K562 (cell line): ENCODE measurements around the gene BAIAP3. TPM values are rescaled to one million over a fixed set of nuclear protein-coding genes. Genes with fewer than 3 reads are reported as not detected.
A peak's percentile ranks its signal among the peaks of the same experiment; 100 is the strongest.

Source experiments
- CTCFL ChIP-seq: IDR thresholded peaks from 2 replicates; pipeline ENCODE4 v1.6.1; 2011; ENCODE audit warnings: borderline replicate concordance, low read depth, mild to moderate bottlenecking, moderate library complexity, low read length; ENCODE audit not compliant: insufficient read depth, poor library complexity, severe bottlenecking
- NELFE ChIP-seq: IDR thresholded peaks from 2 replicates; pipeline ENCODE4 v1.6.1; 2011; ENCODE audit warnings: mild to moderate bottlenecking; ENCODE audit not compliant: insufficient read depth, insufficient read length
- PTRF ChIP-seq: fragments of 450-650 bp; IDR thresholded peaks from 2 replicates; pipeline ENCODE4 v1.6.1; 2016; ENCODE audit warnings: mild to moderate bottlenecking, missing genetic modification characterization, missing compliant biosample characterization
- ZNF518B ChIP-seq: fragments of 250-450 bp; sonication (Bioruptor Pico); IDR thresholded peaks from 2 replicates; pipeline ENCODE4 v1.5.0; 2021; ENCODE audit warnings: mild to moderate bottlenecking, moderate library complexity
- polyA plus RNA-seq, 8 experiments: library from polyadenylated mRNA; depleted of rRNA in 4 of 8; stranded (reverse) in 5 of 8; unstranded in 3 of 8; fragments of >200 nt; fragmentation: Nextera tagmentation in 2 of 8; fragmentation: Illumina TruSeq in 1 of 8; extraction: Ambion mirVana in 2 of 8; extraction: Trizol in 1 of 8; gene quantifications; 2 replicates each; pipeline versions ENCODE4 v1.2.1 to v1.2.3, GENCODE V29; 2011 to 2014; ENCODE audit warnings: inconsistent platforms in 1 of 8, missing spikeins in 1 of 8
- total RNA-seq, 7 experiments: library from RNA; depleted of rRNA in 6 of 7; stranded (reverse); fragments of >200 nt in 6 of 7; fragmentation: Illumina TruSeq in 2 of 7; extraction: Trizol in 2 of 7; gene quantifications; 2 replicates each; pipeline versions ENCODE4 v1.2.1 to v1.2.3, GENCODE V29; 2011 to 2021; ENCODE audit warnings: low replicate concordance in 1 of 7

The BAIAP3 gene
- total and polyA plus RNA-seq, 9 of the 15 experiments (the other 6 are each of a cell fraction or from before 2014, with no cell fraction given), result 0.03 to 4.5 (median 0.57) TPM; not detected in 1

- TF ChIP-seq ZNF518B (CRISPR knock-in tag), result no peak
- no peak for TF ChIP-seq NELFE
- TF ChIP-seq CTCFL, result peak; percentile 92
- TF ChIP-seq PTRF (tag), result no peak
- TF ChIP-seq, all 486 proteins: peak for 6
Observed at GRCh38 chr16:1338119-1338730, 4.8 kb downstream of the BAIAP3 start (continued).
